Measurements from ENCODE around the gene TRABD2B.

TRABD2B gene

DNA sequence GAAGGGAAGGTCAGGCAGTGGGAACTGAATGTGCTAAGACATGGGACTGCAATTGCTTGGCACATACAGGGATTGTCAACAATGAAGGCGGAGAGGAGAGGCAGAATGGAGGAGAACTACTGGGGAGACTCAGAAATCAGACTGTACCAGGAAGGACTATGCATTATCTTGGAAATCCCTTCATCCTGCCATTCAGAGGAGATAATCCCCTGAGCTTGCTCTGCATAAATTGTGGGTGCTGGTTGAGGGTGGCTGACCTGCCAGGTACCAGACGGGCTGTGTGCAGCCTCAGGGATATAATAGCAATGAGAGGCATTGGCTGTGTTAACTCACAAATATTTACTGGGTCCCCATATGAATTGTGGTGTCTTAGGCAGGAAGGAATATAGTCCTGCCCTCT, 5.0 kb upstream of the TRABD2B start:
- Histone ChIP-seq H3K36me3 (ENCODE audit: control insufficient read depth, insufficient read depth, low read length) (no peaks in the 10 kb centered on the region), H3K4me1 (ENCODE audit: control insufficient read depth, insufficient read depth, low read length, poor library complexity, severe bottlenecking) (peaks cover 15% of the 10 kb centered on the region), H3K9me3 (ENCODE audit: control insufficient read depth, low read length) (no peaks in the 10 kb centered on the region), H3K4me3 (ENCODE audit: extremely low read depth, insufficient read depth, low read length, poor library complexity, severe bottlenecking) (no peak overlapping the region), H3K27ac (ENCODE audit: low read depth, low read length, severe bottlenecking) (no peak overlapping the region)
- 100% methylated on average over 2 of the region's 2 CpGs for WGBS, 2 experiments (ENCODE audit: insufficient coverage in 2 of 2)

GRCh38 chr1:48001696-48002095, 4.5 kb upstream of the TRABD2B start:
- H3K4me1 ChIP-seq (ENCODE audit: control insufficient read depth, insufficient read depth, low read length, poor library complexity, severe bottlenecking), result peaks cover 10% of the 10 kb centered on the region
- 36 to 40% methylated on average over 1 to 2 of the region's 2 CpGs for WGBS, 2 experiments (ENCODE audit: insufficient coverage in 2 of 2)
- H3K27ac ChIP-seq (ENCODE audit: low read depth, low read length, severe bottlenecking), result no peak overlapping the region
- no peaks in the 10 kb centered on the region for H3K9me3 ChIP-seq (ENCODE audit: control insufficient read depth, low read length)
- H3K4me3 ChIP-seq (ENCODE audit: extremely low read depth, insufficient read depth, low read length, poor library complexity, severe bottlenecking), result no peak overlapping the region
- H3K36me3 ChIP-seq (ENCODE audit: control insufficient read depth, insufficient read depth, low read length), result no peaks in the 10 kb centered on the region

DNA sequence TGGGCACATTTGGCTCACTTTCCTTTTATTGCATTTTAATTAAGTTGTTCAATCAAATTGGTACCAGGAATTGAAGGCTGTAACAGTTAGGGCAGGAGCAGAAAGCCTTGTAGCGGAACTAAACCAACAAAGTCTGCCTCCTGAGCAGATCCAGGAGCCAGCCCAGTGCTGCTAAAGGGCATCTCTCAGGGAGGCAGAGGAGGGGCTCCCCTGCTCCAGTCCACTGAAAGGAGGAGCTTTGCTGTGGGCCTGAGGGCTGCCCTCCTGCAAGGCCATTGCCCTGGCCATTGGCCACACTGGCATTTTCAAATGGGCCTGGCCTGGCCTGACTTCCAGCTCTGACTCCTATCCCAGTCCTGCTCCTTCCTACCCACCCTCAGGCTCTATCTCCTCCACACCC, 3.7 kb upstream of the TRABD2B start:
- Histone ChIP-seq H3K36me3 (ENCODE audit: control insufficient read depth, insufficient read depth, low read length) (no peaks in the 10 kb centered on the region), H3K4me1 (ENCODE audit: control insufficient read depth, insufficient read depth, low read length, poor library complexity, severe bottlenecking) (peaks cover 9% of the 10 kb centered on the region), H3K4me3 (ENCODE audit: extremely low read depth, insufficient read depth, low read length, poor library complexity, severe bottlenecking) (no peak overlapping the region), H3K9me3 (ENCODE audit: control insufficient read depth, low read length) (no peaks in the 10 kb centered on the region), H3K27ac (ENCODE audit: low read depth, low read length, severe bottlenecking) (no peak overlapping the region)
- WGBS, 2 experiments (ENCODE audit: insufficient coverage in 2 of 2), result 100% methylated on average over 1 of the region's 1 CpG

- H3K36me3 ChIP-seq (ENCODE audit: control insufficient read depth, insufficient read depth, low read length), result no peaks in the 10 kb centered on the region
- WGBS, 2 experiments (ENCODE audit: insufficient coverage in 2 of 2), result 74 to 87% methylated on average over 1 to 2 of the region's 4 CpGs
- no peaks in the 10 kb centered on the region for H3K9me3 ChIP-seq (ENCODE audit: control insufficient read depth, low read length)
Observed at GRCh38 chr1:47999097-47999496, 1.9 kb upstream of the TRABD2B start.

DNA sequence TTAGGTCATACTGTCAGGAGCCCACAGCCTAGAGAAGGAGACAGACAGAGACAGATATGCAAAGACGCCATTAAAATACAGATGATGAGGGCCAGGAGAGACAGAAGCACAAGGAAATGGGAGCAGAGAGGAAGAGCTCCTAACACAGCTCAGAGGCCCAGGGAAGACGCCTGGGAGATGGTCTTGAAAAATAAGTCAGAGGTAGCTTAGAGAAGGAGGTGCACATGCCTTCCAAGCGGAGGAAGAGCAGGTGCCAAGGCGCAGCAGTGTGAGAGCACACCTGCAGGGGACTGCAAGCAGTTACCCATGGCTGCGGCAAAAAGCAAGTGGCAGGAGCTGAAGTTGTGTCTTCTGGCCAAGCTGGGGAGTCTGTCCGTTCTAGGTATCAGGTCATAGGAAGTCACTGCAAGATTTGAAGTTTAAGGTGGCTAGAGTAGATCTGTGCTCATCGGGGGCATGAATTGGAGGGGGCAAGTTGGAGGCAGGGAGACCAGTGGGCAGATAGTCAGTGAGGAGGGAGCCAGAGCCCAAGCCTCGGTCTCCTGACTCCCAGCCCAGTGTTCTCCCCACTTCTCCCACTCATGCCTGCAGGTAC, 1.3 kb upstream of the TRABD2B start:
- Histone ChIP-seq H3K4me3 (ENCODE audit: extremely low read depth, insufficient read depth, low read length, poor library complexity, severe bottlenecking) (no peak overlapping the region), H3K27ac (ENCODE audit: low read depth, low read length, severe bottlenecking) (no peak overlapping the region), H3K4me1 (ENCODE audit: control insufficient read depth, insufficient read depth, low read length, poor library complexity, severe bottlenecking) (peaks cover 12% of the 10 kb centered on the region), H3K9me3 (ENCODE audit: control insufficient read depth, low read length) (no peaks in the 10 kb centered on the region), H3K36me3 (ENCODE audit: control insufficient read depth, insufficient read depth, low read length) (no peaks in the 10 kb centered on the region)
- 88 to 89% methylated on average over 7 of the region's 8 CpGs for WGBS, 2 experiments (ENCODE audit: insufficient coverage in 2 of 2)

More at GRCh38 chr1:47999097-47999496, 1.9 kb upstream of the TRABD2B start:
- H3K27ac ChIP-seq (ENCODE audit: low read depth, low read length, severe bottlenecking), result no peak overlapping the region
- H3K4me1 ChIP-seq (ENCODE audit: control insufficient read depth, insufficient read depth, low read length, poor library complexity, severe bottlenecking), result peaks cover 9% of the 10 kb centered on the region
- no peak overlapping the region for H3K4me3 ChIP-seq (ENCODE audit: extremely low read depth, insufficient read depth, low read length, poor library complexity, severe bottlenecking)

- H3K9me3 ChIP-seq (ENCODE audit: control insufficient read depth, low read length), result no peaks in the 10 kb centered on the region
- peaks cover 29% of the 10 kb centered on the region for H3K4me1 ChIP-seq (ENCODE audit: control insufficient read depth, insufficient read depth, low read length, poor library complexity, severe bottlenecking)
- no peak overlapping the region for H3K27ac ChIP-seq (ENCODE audit: low read depth, low read length, severe bottlenecking)
- H3K4me3 ChIP-seq (ENCODE audit: extremely low read depth, insufficient read depth, low read length, poor library complexity, severe bottlenecking), result peak overlapping the region; percentile 65
- H3K36me3 ChIP-seq (ENCODE audit: control insufficient read depth, insufficient read depth, low read length), result peaks cover 3% of the 10 kb centered on the region
- WGBS, 2 experiments (ENCODE audit: insufficient coverage in 2 of 2), result 0 to 1% methylated on average over 57 to 79 of the region's 80 CpGs
Observed at GRCh38 chr1:47996406-47997226, 569 bp downstream of the TRABD2B start.

- H3K9me3 ChIP-seq (ENCODE audit: control insufficient read depth, low read length), result no peaks in the 10 kb centered on the region
- no peak overlapping the region for H3K27ac ChIP-seq (ENCODE audit: low read depth, low read length, severe bottlenecking)
- peaks cover 6% of the 10 kb centered on the region for H3K36me3 ChIP-seq (ENCODE audit: control insufficient read depth, insufficient read depth, low read length)
- peaks cover 30% of the 10 kb centered on the region for H3K4me1 ChIP-seq (ENCODE audit: control insufficient read depth, insufficient read depth, low read length, poor library complexity, severe bottlenecking)
- peak overlapping the region; percentile 65 for H3K4me3 ChIP-seq (ENCODE audit: extremely low read depth, insufficient read depth, low read length, poor library complexity, severe bottlenecking)
- 0 to 6% methylated on average over 4 to 5 of the region's 7 CpGs for WGBS, 2 experiments (ENCODE audit: insufficient coverage in 2 of 2)
Observed at GRCh38 chr1:47996060-47996405, 1.2 kb downstream of the TRABD2B start.

- peak overlapping the region; percentile 65 for H3K4me3 ChIP-seq (ENCODE audit: extremely low read depth, insufficient read depth, low read length, poor library complexity, severe bottlenecking)
- H3K27ac ChIP-seq (ENCODE audit: low read depth, low read length, severe bottlenecking), result no peak overlapping the region
- peaks cover 6% of the 10 kb centered on the region for H3K36me3 ChIP-seq (ENCODE audit: control insufficient read depth, insufficient read depth, low read length)
- H3K9me3 ChIP-seq (ENCODE audit: control insufficient read depth, low read length), result no peaks in the 10 kb centered on the region
- peaks cover 30% of the 10 kb centered on the region for H3K4me1 ChIP-seq (ENCODE audit: control insufficient read depth, insufficient read depth, low read length, poor library complexity, severe bottlenecking)
- 60 to 72% methylated on average over 5 to 8 of the region's 8 CpGs for WGBS, 2 experiments (ENCODE audit: insufficient coverage in 2 of 2)
Observed at GRCh38 chr1:47995306-47996050, 1.7 kb downstream of the TRABD2B start.

GRCh38 chr1:47993881-47994625, 3.1 kb downstream of the TRABD2B start:
- Histone ChIP-seq H3K36me3 (ENCODE audit: control insufficient read depth, insufficient read depth, low read length) (peaks cover 12% of the 10 kb centered on the region), H3K4me1 (ENCODE audit: control insufficient read depth, insufficient read depth, low read length, poor library complexity, severe bottlenecking) (peaks cover 30% of the 10 kb centered on the region)
- 94 to 97% methylated on average over 32 to 34 of the region's 34 CpGs for WGBS, 2 experiments (ENCODE audit: insufficient coverage in 2 of 2)

GRCh38 chr1:47993416-47993740, 3.8 kb downstream of the TRABD2B start:
- WGBS, 2 experiments (ENCODE audit: insufficient coverage in 2 of 2), result 82 to 93% methylated on average over 6 of the region's 7 CpGs
- peak overlapping the region; percentile 5 for H3K4me3 ChIP-seq (ENCODE audit: extremely low read depth, insufficient read depth, low read length, poor library complexity, severe bottlenecking)
- H3K9me3 ChIP-seq (ENCODE audit: control insufficient read depth, low read length), result no peaks in the 10 kb centered on the region
- H3K27ac ChIP-seq (ENCODE audit: low read depth, low read length, severe bottlenecking), result no peak overlapping the region
- H3K4me1 ChIP-seq (ENCODE audit: control insufficient read depth, insufficient read depth, low read length, poor library complexity, severe bottlenecking), result peaks cover 29% of the 10 kb centered on the region
- H3K36me3 ChIP-seq (ENCODE audit: control insufficient read depth, insufficient read depth, low read length), result peaks cover 12% of the 10 kb centered on the region

More at GRCh38 chr1:47993881-47994625, 3.1 kb downstream of the TRABD2B start:
- H3K9me3 ChIP-seq (ENCODE audit: control insufficient read depth, low read length), result no peaks in the 10 kb centered on the region
- H3K27ac ChIP-seq (ENCODE audit: low read depth, low read length, severe bottlenecking), result no peak overlapping the region
- H3K4me3 ChIP-seq (ENCODE audit: extremely low read depth, insufficient read depth, low read length, poor library complexity, severe bottlenecking), result no peak overlapping the region
